Measurements from ENCODE around the gene STAT3.
"Not testable (repeated sequence)": the region's sequence is repeated elsewhere in the genome, so short reads cannot be mapped to it uniquely, and the experiment has no call there.

Gene STAT3

DNA sequence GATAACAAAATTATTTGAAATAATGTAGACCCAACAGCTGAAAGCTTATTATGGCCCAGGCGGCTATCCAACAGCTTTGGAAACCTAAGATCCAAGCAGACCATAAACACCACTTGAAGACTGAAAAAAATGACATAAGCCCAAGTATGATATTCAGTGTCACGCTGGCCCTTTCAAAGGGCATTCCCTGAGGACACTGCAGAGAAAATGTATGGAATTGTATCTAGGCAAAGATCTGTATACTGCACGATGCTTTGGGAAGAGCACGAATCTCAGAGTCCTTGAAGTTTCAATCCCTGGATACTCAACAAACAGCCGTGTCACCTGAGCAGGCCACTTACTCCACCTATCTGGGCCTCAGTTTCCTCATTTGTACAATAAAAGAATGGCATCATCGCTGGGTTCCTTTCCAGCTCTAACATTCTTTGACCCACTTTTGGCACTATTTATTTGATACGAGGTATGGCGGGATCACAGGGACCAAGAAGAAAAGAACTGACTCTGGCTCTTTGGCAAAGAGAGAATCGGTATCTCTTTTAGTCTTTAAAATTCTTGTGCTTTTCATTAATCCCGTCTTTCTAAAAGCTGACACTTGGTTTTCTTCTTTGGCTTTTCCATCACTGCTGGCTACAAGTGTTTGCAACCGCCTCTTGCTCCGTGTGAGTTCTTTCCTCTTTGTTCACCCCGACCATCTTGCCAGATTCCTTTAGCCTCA, 113.3 kb downstream of the STAT3 start:
- no peak for DNase-seq

DNA sequence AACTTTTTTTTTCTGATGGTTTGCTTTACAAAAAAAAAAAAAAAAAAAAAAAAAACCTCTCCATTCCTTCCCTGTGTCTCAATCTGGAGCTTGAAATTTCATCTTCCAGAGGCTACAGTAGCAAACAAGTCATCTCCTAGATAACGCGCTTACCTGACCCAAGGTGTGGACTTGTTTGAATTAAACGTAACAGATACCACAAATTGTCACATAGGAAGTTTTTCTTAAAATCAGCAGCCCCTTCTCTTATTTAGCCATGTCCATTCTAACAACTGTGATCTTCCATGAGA, 114.0 kb downstream of the STAT3 start:
- DNase-seq: no peak

DNA sequence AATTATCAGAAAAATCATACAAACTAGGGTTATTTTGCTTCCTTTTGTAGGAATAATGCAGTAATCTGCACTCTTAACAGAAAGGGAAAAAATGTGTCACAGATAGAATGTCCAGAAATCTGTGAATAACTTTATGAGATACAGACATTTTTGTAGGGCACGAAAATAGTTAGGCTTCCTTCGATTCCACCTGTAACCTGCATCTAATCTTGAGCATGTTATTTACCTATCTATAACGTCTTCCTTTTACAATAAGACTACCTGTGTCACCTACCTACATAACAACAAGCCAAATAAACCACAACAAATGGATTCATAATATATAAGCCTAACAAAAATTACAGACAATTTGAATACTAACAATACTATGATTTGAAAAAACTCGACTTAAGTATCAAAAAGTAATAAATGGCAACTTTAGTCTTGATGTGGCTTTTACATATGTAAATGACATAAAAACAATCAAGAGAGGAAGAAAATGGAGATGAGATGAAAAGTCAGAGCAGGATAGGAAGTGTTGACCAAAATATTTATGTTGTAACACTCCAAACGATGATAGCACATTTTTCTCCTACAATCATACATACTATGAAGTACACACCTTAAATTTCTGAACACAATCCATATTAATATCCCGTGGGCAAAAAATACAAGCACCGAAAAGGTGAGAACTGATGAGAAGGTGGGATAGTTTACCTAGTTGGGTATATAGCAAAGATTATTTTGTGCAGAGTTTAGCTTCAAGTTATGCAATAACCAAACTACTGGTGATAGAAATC, 114.6 kb downstream of the STAT3 start:
- DNase-seq: no peak

DNA sequence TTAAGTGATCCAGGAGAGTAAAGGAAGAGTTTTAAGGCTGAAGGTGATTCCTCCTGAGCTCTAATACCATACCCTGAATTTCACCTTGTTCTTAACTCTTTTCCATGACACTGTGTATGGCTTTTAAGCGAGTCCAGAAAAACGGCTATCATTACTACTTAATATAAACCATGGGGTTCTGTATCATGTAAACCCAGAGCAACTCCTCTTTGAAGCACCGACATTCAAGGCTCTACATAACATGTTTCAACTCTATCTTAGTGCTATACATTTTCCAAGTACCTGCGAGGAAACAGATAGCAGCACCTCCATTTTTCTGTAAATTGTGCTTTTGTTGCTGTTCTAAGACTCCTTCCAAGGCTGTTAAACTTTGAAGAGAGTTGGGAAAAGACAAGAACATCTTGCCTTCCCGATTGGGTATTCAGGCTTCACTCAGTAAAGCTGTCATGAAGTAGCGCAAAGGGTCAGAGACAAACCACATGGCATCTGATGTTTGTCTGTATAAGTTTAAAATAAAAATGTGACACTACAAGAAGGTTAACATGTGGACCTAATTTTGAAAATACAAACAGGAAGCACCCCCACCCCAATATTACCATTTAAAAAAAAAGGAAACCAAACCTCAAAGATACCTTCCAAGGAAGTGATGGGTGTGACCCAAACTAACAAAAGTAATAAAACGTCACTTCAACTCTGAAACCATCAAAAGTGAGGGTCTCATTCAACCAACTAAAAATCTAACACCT, 115.9 kb downstream of the STAT3 start:
- DNase-seq: peak in 1 of 5 donors; percentile 23

DNA sequence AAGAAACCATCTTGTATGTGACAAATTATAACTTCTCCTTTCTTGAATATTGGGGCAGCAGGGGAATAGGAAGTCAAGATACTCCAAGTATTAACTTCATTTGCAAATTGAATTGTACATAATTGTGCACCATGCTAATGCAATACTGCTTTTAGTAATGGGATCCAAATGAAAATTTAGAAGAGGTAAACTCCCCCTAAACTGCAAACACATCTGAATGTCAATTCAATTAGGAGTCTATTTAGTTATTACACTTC, 116.5 kb downstream of the STAT3 start:
- no peak for DNase-seq

DNA sequence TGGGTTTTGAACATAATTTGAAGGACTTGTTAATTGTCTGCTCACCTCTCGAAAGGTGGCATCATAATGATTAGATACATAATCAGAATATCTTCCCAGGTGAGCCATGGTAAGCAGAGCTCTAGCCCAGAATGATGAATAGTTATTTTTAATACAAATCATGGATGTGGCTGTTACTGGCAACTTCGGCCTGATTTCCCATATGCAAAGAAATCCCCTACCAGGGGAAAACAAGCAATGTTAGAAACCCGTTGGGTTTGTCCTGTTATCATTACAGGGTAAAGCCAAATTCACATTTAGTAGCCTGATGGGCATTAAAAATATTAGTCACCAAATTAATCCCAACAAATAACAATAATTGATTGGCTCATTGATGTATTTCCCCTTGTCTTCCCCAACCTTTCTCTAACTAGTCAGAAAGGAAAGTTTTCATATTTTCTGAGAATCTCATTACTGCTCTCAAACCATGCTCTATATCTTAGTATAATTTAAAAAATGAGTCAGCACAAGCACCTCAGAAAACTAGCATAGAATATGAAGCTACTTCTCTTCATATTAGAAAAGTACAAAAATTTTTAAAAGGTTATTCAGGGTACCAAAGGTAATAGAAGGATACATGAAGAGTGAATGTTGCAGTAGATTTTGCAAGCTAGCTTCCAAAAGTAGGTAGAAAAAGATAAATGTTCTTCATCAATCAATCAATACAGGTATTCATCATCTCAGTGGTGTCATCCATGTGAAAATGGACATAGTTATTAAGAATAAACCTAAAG, 117.0 kb downstream of the STAT3 start:
- no peak for DNase-seq

DNA sequence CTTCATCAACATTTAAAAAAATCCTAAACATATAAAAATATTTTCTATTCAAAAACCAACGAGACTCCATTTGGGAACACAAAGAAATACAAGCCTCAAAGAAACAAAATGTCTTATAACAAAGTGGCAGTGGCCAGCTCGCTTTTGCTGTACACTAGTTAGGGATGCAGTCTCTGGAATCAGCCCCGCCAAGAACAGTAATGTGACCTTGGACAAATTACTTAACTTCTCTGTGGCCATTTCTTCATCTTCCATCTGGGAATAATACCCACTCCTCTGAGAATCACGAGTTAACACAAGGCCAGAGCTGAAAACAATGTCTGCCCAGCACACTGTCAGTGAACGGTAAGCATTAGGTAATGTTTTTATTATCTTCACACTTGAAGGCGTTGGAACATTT, 117.6 kb downstream of the STAT3 start:
- DNase-seq: no peak

DNA sequence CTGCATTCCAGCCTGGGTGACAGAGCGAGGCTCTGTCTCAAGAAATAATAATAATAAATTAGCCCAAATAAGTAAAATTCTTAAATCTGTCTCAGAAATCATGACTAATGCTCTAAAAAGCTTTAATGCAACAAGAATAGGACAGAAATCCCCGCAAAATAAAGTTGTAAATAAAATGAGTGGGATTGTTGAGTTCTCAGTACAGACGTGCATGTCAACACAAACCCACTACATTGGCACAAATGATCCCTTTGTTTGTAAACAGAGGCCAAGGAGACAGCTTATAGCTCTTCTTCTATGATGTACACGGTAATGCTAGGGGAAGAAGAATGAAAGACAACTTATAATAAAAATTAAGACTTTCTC, 118.1 kb downstream of the STAT3 start:
- DNase-seq: no peak

DNA sequence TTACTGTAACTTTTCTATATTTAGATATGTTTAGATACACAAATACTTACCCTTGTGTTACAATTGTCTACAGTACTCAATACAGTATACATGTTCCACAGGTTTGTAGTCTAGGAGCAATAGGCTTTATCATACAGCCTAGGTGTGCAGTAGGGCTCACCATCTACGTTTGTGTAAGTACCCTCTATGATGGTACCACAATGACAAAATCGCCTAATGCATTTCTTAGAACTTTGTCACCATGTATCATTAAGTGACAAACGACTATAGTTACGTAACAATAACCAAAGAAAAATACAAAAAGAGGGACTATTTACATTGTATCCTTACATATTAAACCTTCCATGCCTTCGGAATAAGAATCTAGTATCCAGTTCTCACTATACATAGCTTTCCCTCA, 120.0 kb downstream of the STAT3 start:
- no peak for DNase-seq

DNA sequence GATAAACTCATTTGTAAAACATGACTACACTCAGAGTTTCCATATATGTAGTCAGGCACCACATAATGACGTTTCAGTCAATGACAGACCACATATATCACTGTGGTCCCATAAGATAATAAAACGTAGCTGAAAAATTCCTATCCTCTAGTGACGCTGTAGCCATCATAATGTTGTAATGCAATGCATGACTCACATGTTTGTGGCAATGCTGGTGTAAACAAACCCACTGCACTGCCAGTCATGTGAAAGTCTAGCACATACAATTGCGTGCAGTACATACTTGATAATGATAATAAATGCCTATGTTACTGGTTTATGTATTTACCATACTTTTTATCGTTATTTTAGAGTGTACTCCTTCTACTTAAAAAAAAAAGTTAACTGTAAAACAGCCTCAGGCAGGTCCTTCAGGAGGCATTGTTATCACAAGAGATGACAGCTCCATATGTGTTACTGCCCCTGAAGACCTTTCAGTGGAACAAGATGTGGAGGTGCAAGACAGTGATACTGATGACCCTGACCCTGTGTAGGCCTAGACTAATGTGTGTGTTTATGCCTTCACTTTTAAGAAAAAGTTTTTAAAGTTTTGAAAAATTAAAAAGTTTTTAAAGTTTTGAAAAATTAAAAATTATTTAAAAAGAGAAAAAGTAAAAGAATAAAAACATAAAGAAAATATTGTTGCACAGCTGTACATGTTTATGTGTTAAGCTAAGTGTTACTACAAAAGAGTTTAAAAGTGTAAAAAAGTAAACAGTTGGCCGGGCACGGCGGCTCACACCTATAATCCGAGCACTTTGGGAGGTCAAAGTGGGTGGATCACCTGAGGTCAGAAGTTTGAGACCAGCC, 121.1 kb downstream of the STAT3 start:
- peak in 4 of 5 donors; percentile 53 to 80 (median 56) for DNase-seq

DNA sequence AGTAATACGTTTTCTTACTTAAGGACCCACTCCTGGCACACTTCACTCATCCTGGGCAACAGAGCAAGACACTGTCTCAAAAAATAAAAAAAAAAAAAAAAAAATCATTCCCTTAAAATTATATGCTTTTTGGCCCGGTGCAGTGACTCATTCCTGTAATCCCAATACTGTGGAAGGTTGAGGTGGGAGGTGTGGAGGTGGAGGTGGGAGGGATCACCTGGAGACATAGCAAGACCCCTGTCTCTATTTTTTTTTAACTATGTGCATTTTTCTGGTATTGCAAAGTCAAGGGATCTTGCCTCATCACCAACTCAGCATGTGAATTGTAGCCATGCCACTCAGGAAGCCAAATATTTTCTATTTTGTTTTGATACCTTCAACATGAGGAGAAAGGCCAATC, 121.8 kb downstream of the STAT3 start:
- no peak for DNase-seq

DNA sequence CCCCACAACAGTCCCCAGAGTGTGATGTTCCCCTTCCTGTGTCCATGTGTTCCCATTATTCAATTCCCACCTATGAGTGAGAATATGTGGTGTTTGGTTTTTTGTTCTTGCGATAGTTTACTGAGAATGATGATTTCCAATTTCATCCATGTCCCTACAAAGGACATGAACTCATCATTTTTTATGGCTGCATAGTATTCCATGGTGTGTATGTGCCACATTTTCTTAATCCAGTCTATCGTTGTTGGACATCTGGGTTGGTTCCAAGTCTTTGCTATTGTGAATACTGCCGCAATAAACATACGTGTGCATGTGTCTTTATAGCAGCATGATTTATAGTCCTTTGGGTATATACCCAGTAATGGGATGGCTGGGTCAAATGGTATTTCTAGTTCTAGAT, 123.9 kb downstream of the STAT3 start:
- DNase-seq: not testable (repeated sequence)
